CD4-positive, alpha-beta T cell (primary cell): ENCODE measurements around the gene ZNF30. TPM values are rescaled to one million over a fixed set of nuclear protein-coding genes. Genes with fewer than 3 reads are reported as not detected.

Experiments used
- ATAC-seq: fragments of 200-7000 bp; cut with Tn5 transposase; one replicate; pipeline ENCODE4 v1.10.0; 2022; ENCODE audit warnings: mild to moderate bottlenecking; ENCODE audit not compliant: poor library complexity
- CTCF ChIA-PET: fragments of 350-600 bp; sonication (Branson Sonifier 250); formaldehyde crosslinking; loops from one replicate; lab custom pipeline; 2021; ENCODE audit warnings: antibody characterized with exemption, inconsistent platforms; lab: Charles Lee
- POLR2A ChIA-PET: fragments of 350-600 bp; sonication (Branson Sonifier 250); formaldehyde crosslinking; loops from one replicate; lab custom pipeline; 2021; ENCODE audit warnings: antibody characterized with exemption, inconsistent platforms; lab: Charles Lee
- DNase-seq, 14 experiments: peaks; one replicate each; pipeline ENCODE4 v3.0.0-alpha.2; 2013 to 2020; ENCODE audit warnings: mixed read lengths in 2 of 14
- H3K27ac ChIP-seq, 2 donors: one replicate each; pipeline versions ENCODE4 v1.5.1 to v1.7.0; 2013; ENCODE audit warnings: low read length in 2 of 2, low read depth in 1 of 2, mild to moderate bottlenecking in 1 of 2
- H3K27me3 ChIP-seq, 2 experiments: 1 replicate in 1 of 2; 2 replicates in 1 of 2; pipeline versions ENCODE4 v1.6.1 to v1.7.0; 2013; ENCODE audit warnings: low read length in 2 of 2, control low read depth in 1 of 2, mild to moderate bottlenecking in 1 of 2, moderate library complexity in 1 of 2; ENCODE audit not compliant: insufficient read depth in 2 of 2, control insufficient read depth in 1 of 2
- H3K36me3 ChIP-seq: one replicate; pipeline ENCODE4 v1.6.1; 2013; ENCODE audit warnings: low read length, control low read depth; ENCODE audit not compliant: insufficient read depth
- H3K4me1 ChIP-seq: one replicate; pipeline ENCODE4 v1.6.1; 2013; ENCODE audit warnings: low read length, control low read depth; ENCODE audit not compliant: insufficient read depth
- H3K4me3 ChIP-seq: one replicate; pipeline ENCODE4 v1.5.1; 2013; ENCODE audit warnings: mild to moderate bottlenecking, low read length, moderate library complexity
- H3K9me3 ChIP-seq, 2 experiments: 1 replicate in 1 of 2; 2 replicates in 1 of 2; pipeline versions ENCODE4 v1.6.1 to v1.7.0; 2013; ENCODE audit warnings: low read length in 2 of 2, mild to moderate bottlenecking in 2 of 2, control low read depth in 1 of 2, moderate library complexity in 1 of 2; ENCODE audit not compliant: control insufficient read depth in 1 of 2, insufficient read depth in 1 of 2
- H3K27ac Mint-ChIP-seq: one replicate; pipeline ENCODE4 v1.8.0; 2020; ENCODE audit warnings: mixed read lengths
- H3K27me3 Mint-ChIP-seq: one replicate; pipeline ENCODE4 v1.8.0; 2021; ENCODE audit warnings: mixed read lengths
- H3K36me3 Mint-ChIP-seq: one replicate; pipeline ENCODE4 v1.8.0; 2021; ENCODE audit warnings: low read depth, mixed read lengths
- H3K4me1 Mint-ChIP-seq: one replicate; pipeline ENCODE4 v1.8.0; 2021; ENCODE audit warnings: low read depth, mixed read lengths
- H3K4me3 Mint-ChIP-seq: one replicate; pipeline ENCODE4 v1.8.0; 2020; ENCODE audit warnings: mild to moderate bottlenecking, mixed read lengths
- H3K9me3 Mint-ChIP-seq: one replicate; pipeline ENCODE4 v1.8.0; 2020; ENCODE audit warnings: mixed read lengths
- intact Hi-C, 2 experiments: fragments of 100-400 bp; cut with DNase I in 1 of 2; cut with micrococcal nuclease in 1 of 2; formaldehyde crosslinking; loops; one replicate each; pipeline versions ENCODE4 v1.15.1 to v1.9.0; 2023 to 2025; cut with DNase I, micrococcal nuclease
- total RNA-seq, 174 experiments: library from RNA in 2 of 174; stranded (reverse) in 2 of 174; gene quantifications; one replicate each; pipeline ENCODE4 v1.2.3 and lab custom pipeline; 2021 to 2026
- TF ChIP-seq, protein P1 (sequence below): fragments of 200-600 bp; IDR thresholded peaks from one replicate; pipeline ENCODE4 v1.8.0; 2022; ENCODE audit warnings: antibody characterized with exemption, mild to moderate bottlenecking

Gene ZNF30
- total RNA-seq, 2 experiments from 2014 or later = 0.84 to 1.1 TPM

- no peak overlapping the region for H3K4me3 ChIP-seq
- ChIA-PET POLR2A (interaction anchor here (1.5 kb wide), 1 partner anchor 12 kb away, joined by 5 read pairs; no protein-coding TSS in a partner anchor), CTCF (no interaction called here)
- H3K27ac ChIP-seq = no peak overlapping the region
- intact Hi-C loops = loop anchor here in 1 of 2 experiments (5.0 kb wide), 1 partner anchor 189 kb away; the partner anchor contains the start of gene ZNF599
- H3K27me3 ChIP-seq = no peaks in the 10 kb centered on the region
- H3K4me1 ChIP-seq = peaks cover 36% of the 10 kb centered on the region
- DNase-seq = no peak
- peaks cover 93% of the 10 kb centered on the region for H3K36me3 Mint-ChIP-seq
- peaks cover 27% of the 10 kb centered on the region for H3K9me3 Mint-ChIP-seq
- no peak for ATAC-seq
- H3K4me3 Mint-ChIP-seq = peak overlapping the region; percentile 78
- peaks cover 29% of the 10 kb centered on the region for H3K4me1 Mint-ChIP-seq
- H3K9me3 ChIP-seq = peaks cover 64 to 66% of the 10 kb centered on the region in 2 experiments
- peaks cover 51% of the 10 kb centered on the region for H3K36me3 ChIP-seq
- TF ChIP-seq, protein P1, sequence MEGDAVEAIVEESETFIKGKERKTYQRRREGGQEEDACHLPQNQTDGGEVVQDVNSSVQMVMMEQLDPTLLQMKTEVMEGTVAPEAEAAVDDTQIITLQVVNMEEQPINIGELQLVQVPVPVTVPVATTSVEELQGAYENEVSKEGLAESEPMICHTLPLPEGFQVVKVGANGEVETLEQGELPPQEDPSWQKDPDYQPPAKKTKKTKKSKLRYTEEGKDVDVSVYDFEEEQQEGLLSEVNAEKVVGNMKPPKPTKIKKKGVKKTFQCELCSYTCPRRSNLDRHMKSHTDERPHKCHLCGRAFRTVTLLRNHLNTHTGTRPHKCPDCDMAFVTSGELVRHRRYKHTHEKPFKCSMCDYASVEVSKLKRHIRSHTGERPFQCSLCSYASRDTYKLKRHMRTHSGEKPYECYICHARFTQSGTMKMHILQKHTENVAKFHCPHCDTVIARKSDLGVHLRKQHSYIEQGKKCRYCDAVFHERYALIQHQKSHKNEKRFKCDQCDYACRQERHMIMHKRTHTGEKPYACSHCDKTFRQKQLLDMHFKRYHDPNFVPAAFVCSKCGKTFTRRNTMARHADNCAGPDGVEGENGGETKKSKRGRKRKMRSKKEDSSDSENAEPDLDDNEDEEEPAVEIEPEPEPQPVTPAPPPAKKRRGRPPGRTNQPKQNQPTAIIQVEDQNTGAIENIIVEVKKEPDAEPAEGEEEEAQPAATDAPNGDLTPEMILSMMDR = no peak
- H3K27ac Mint-ChIP-seq = peak overlapping the region; percentile 89
- no peaks in the 10 kb centered on the region for H3K27me3 Mint-ChIP-seq
These were observed 34.4 kb downstream of the ZNF30 start for GRCh38 chr19:34960940-34961679.

GRCh38 chr19:34961775-34962686, 35.3 kb downstream of the ZNF30 start:
- Histone ChIP-seq H3K27me3 (no peaks in the 10 kb centered on the region), H3K27ac (peak overlapping the region; percentile 46 to 57), H3K4me3 (peak overlapping the region; percentile 93), H3K36me3 (peaks cover 51% of the 10 kb centered on the region), H3K4me1 (peaks cover 36% of the 10 kb centered on the region), H3K9me3 (peaks cover 57 to 68% of the 10 kb centered on the region in 2 experiments)
- ATAC-seq = peak; percentile 48
- Mint-ChIP-seq H3K27me3 (no peaks in the 10 kb centered on the region), H3K27ac (peak overlapping the region; percentile 89), H3K4me1 (peaks cover 29% of the 10 kb centered on the region), H3K9me3 (peaks cover 23% of the 10 kb centered on the region), H3K36me3 (peaks cover 89% of the 10 kb centered on the region), H3K4me3 (peak overlapping the region; percentile 96)
- POLR2A ChIA-PET = interaction anchor here (1.1 to 3.7 kb wide), 5 partner anchors 13 to 284 kb away, joined by 4 to 46 read pairs (median 5); partner anchors contain the start of genes SCGB2B2, ZNF30 and ZNF302
- DNase-seq = peak in 5 of 14 experiments; percentile 14 to 76 (median 48)
- CTCF ChIA-PET = interaction anchor here (1.4 kb wide), 1 partner anchor 23 kb away, joined by 3 read pairs; no protein-coding TSS in a partner anchor
- intact Hi-C loops = loop anchor here in 1 of 2 experiments (2.0 to 5.0 kb wide), 2 partner anchors 15 to 190 kb away; partner anchors contain the start of gene ZNF599
- TF ChIP-seq, protein P1 = no peak
